NCI-H1417 (cell line): ENCODE measurements around the gene SMPD3.

ENCODE experiments used
- DNase-seq, 3 experiments: peaks; one replicate each; lab custom pipeline; 2025; lab: John Stamatoyannopoulos, UW

The SMPD3 gene

GRCh38 chr16:68370581-68371275 is 77.6 kb downstream of the SMPD3 start:
- peak in 2 of 3 experiments; percentile 57 to 77 for DNase-seq

DNA sequence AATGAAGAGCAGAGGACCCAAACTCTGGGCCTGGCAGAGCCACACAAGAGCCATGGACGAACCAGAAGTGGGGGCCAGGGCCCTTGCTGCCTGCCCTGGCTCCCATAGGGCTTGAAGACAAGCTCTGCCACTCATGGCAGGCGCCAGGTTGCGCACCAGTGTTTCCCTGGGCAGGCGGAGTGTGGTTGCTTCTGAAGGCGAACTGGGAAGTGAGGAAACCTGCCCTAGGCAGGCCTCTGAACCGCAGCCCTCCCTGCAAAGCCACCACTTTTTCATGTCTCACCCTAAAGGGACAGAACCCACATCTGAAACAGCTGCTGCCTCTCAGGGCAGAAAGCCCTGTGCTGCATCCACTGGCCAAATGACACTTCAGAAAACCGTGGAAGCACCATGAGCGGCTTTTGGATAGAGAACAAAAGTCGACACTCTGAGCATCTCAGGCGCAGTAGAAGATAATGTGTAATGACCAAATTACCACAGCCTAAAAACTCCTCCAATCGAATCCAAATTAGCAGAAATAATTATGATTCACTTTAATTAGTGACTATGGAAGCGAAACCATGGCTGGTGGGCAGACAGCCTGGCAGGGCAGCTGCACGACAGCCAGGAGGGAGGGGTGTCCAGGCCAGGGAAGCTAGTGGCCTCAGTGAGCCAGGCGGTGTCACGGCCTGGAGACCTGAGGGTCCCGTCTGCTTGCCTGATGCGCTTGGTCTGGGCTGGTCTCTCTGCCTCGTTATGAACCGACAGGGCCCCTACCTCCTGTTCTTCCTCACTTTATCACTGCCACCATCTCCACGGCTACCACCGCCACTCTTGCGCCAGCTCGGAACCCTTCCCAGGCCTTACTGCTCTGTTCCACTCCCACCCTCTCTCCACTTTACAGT is 78.4 kb downstream of the SMPD3 start:
- DNase-seq, result peak; percentile 19 to 33 (median 24)

DNA sequence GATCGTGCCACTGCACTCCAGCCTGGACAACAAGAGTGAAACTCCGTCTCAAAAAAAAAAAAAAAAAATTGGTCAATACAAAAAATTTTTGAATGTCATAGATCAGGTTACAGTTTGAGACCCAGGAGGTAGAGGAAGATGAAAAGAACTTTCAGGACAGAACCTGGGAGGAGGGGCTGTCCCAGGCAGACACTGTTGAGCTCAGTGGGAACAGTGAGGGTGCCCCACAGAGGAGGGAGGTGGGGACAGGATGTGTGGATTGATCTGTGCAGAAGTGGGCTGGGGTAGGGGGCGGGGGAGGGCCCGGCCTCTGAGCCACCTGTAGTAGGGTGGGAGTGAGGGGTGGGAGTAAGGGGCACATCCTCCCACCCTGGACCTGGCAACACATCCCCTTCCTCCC is 79.1 kb downstream of the SMPD3 start:
- no peak for DNase-seq

DNA sequence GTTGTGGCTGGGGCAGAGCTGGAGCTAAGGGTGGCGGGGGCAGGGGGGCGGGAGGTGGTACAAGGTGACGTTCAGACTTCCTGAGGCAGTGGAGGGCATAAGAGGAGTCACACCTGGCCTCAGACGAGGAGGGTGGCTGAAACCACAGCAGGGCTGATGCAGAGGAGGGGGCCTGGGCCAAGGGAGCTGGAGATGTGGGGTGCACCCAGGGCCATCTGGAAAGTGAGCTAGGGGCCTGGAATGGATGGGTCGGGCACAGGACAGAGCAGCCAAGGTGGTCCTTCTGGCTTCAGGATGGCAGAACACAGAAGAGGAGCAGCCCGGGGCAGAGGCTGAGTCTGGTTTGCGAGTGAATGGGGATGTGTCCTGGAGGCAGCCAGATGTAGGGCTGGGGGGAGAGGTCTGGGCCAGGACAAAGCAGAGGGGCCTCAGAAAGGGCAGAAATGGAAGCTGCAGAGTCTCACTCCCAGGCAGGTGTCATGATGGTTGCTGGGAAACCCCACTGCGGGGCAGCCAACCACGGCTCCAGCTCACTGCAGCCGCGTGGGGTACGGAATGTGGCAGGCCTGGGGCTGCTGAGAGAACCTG is 79.9 kb downstream of the SMPD3 start:
- no peak for DNase-seq

GRCh38 chr16:68367891-68368290 is 80.4 kb downstream of the SMPD3 start:
- no peak for DNase-seq

GRCh38 chr16:68367440-68367839 is 80.9 kb downstream of the SMPD3 start:
- no peak for DNase-seq

- peak; percentile 9 to 44 (median 31) for DNase-seq
Measured at GRCh38 chr16:68367030-68367429, 81.3 kb downstream of the SMPD3 start.

- DNase-seq, result no peak
Measured at GRCh38 chr16:68366062-68366461, 82.2 kb downstream of the SMPD3 start.

DNA sequence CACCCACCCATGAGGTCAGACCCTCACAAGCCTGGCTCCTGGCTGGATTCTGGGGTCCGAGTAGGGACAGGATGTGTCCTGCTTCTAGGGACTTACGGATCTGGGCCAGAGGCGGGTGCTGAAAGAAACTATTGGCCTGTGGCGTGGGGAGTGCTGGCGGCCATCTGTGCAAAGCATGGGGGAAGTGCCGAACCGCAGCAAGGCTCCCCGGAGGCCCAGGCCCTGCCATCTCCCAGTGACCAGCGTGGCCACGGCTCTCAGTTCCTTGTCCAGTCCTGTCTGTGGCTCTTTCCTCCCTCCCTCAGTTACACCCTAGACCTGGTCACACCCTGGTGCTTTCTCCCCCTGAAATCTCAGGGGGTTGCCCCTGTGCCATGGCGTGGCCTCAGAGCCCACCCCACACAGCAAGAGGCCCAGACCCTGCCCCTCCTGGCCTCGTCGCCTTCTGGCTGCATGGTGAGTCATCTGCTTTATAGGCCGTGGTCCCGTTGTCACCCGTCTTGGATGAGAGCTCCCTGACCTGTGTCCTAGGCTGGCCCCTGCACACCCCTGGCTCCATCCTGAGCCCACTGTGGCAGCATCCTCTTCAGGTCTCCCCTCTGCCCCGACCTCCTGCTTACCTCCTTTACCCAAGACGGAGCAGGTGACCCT is 83.0 kb downstream of the SMPD3 start:
- no peak for DNase-seq

GRCh38 chr16:68364561-68364998 is 83.7 kb downstream of the SMPD3 start:
- DNase-seq, result no peak

GRCh38 chr16:68363658-68364521 is 84.4 kb downstream of the SMPD3 start:
- peak in 1 of 3 experiments; percentile 6 for DNase-seq

- DNase-seq, result no peak
Measured at GRCh38 chr16:68362947-68363657, 85.2 kb downstream of the SMPD3 start.

GRCh38 chr16:68362262-68362913 is 85.9 kb downstream of the SMPD3 start:
- DNase-seq, result no peak

- DNase-seq, result no peak
Measured at GRCh38 chr16:68361485-68361884, 86.8 kb downstream of the SMPD3 start.

GRCh38 chr16:68360956-68361355 is 87.4 kb downstream of the SMPD3 start:
- DNase-seq, result no peak

DNA sequence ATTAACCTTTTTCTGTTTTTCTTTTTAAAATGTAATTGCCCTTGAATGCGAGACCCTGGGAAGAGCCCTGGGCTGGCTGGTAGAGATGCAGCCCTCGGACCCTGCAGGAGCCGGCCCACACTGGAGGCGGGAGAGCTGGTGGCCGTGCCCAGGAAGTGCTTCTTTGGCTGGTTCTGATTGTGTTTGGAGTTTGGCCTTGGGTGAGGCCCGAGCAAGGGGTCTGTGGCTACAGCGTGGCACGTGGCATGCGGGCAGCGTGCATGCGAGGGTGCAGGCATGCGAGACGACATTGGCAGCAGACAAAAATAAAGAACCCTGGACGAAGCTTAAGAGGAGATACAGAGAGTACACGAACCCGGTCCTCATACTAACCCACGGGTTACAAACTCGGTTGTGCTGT is 87.8 kb downstream of the SMPD3 start:
- DNase-seq, result no peak

DNA sequence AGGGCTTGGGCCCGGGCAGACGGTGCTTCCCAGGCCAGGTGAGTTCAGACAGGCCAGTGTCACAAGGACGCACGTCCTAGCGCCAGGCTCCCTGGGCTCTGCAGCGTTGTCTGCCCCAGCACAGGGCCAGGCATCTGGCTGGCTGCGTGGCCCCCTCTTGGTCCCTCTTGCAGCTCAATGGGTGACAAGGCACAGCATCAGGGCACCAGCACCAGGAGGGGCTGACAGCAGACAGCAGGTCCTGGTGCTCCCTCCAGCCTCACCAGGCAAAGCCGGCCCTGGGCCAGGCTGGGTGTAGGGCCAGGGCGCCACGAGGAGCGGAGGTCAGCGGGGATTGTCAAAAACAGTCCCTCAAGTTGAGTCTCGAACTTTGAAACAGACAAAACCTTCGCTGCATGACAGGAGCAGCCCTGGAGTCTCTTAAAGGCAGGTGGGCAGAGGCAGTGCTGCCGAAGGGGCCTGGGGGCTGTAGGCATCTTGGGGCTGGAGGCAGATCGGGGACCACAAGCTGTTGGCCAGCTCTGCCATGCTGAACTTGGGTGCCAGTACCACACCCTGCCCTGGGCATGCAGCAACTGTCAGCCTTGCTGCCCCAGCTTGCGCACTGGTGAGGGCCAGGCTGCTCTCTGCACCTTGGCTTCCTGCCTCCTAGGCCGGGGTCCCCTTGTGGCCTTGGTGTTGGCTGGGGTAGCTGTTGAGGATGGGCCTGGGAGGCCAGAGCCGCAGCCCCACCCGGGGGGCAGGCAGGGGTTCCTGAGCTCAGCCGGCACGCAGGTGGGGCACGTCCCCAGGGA is 88.7 kb downstream of the SMPD3 start:
- no peak for DNase-seq

DNA sequence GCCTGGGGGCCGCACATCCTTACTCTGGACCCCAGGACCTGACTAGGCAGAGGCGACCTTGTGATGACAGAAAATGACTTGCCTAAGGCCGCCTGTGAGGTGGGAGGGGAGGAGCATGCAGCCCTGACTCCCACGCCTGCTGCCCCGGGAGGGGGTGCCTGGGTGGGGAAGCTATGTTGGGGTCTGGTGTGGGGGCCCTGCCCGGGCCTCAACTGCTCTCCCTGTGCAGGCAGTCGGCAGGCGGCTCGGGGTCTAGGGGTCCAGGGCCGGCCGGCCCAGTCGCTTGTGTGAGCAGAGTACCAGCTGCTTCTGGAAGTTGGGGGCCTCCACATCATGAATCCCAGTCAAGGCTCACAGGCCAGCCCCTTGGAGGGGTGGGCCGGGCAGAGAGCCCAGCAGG is 89.4 kb downstream of the SMPD3 start:
- no peak for DNase-seq

GRCh38 chr16:68357923-68358322 is 90.4 kb downstream of the SMPD3 start:
- no peak for DNase-seq
